Neural crest cell (in vitro differentiated cells): ENCODE measurements around the gene KIAA0586. TPM values are rescaled to one million over a fixed set of nuclear protein-coding genes. Genes with fewer than 3 reads are reported as not detected.

Source experiments
- DNase-seq: peaks from one replicate; pipeline ENCODE4 v3.0.0; 2021; ENCODE audit warnings: low read depth, mixed read lengths, low spot score
- H3K27ac Mint-ChIP-seq: one replicate; pipeline ENCODE4 v1.8.0; 2021; ENCODE audit warnings: mild to moderate bottlenecking, mixed read lengths; ENCODE audit not compliant: unreplicated experiment
- H3K27me3 Mint-ChIP-seq: 2 replicates; pipeline ENCODE4 v1.8.0; 2021; ENCODE audit warnings: low read depth, mild to moderate bottlenecking, mixed read lengths
- H3K36me3 Mint-ChIP-seq: 2 replicates; pipeline ENCODE4 v1.8.0; 2021; ENCODE audit warnings: low read depth, mild to moderate bottlenecking, mixed read lengths
- H3K4me1 Mint-ChIP-seq: 2 replicates; pipeline ENCODE4 v1.8.0; 2021; ENCODE audit warnings: mixed read lengths
- H3K4me3 Mint-ChIP-seq: one replicate; pipeline ENCODE4 v1.8.0; 2021; ENCODE audit warnings: mild to moderate bottlenecking, mixed read lengths
- H3K9me3 Mint-ChIP-seq: 2 replicates; pipeline ENCODE4 v1.8.0; 2021; ENCODE audit warnings: mixed read lengths
- total RNA-seq: library from RNA; stranded (reverse); gene quantifications from 2 replicates; pipeline ENCODE4 v1.2.1, GENCODE V29; 2021
- TF ChIP-seq, protein P1 (sequence below): fragments of 200-600 bp; sonication (generic); conservative IDR thresholded peaks from 2 replicates; pipeline ENCODE4 v1.5.0; 2021; ENCODE audit warnings: antibody characterized with exemption, mild to moderate bottlenecking

Gene KIAA0586
- total RNA-seq, 1 donor from 2014 or later = 41.1 TPM

DNA sequence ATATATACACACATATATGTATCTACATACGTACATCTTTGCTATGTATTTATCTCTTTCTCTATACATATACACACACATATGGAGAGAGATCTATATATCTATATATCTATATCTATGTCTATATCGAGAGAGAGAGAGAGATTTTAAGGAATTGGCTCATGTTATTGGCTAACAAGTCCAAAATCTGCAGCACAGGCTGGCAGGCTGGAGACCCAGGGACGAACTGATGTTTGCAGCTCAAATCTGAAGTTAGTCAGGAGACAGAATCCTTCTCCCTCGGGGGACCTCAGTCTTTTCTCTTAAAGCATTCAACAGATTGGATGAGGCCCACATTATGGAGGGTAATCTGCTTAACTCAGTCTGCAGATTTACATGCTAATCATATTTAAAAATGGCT lies 169.5 kb downstream of the KIAA0586 start:
- H3K4me1 Mint-ChIP-seq = no peaks in the 10 kb centered on the region
- no peak overlapping the region for H3K4me3 Mint-ChIP-seq
- H3K36me3 Mint-ChIP-seq = no peaks in the 10 kb centered on the region
- no peaks in the 10 kb centered on the region for H3K9me3 Mint-ChIP-seq
- H3K27ac Mint-ChIP-seq = no peak overlapping the region
- TF ChIP-seq, protein P1, sequence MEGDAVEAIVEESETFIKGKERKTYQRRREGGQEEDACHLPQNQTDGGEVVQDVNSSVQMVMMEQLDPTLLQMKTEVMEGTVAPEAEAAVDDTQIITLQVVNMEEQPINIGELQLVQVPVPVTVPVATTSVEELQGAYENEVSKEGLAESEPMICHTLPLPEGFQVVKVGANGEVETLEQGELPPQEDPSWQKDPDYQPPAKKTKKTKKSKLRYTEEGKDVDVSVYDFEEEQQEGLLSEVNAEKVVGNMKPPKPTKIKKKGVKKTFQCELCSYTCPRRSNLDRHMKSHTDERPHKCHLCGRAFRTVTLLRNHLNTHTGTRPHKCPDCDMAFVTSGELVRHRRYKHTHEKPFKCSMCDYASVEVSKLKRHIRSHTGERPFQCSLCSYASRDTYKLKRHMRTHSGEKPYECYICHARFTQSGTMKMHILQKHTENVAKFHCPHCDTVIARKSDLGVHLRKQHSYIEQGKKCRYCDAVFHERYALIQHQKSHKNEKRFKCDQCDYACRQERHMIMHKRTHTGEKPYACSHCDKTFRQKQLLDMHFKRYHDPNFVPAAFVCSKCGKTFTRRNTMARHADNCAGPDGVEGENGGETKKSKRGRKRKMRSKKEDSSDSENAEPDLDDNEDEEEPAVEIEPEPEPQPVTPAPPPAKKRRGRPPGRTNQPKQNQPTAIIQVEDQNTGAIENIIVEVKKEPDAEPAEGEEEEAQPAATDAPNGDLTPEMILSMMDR = no peak
- DNase-seq = no peak
- no peaks in the 10 kb centered on the region for H3K27me3 Mint-ChIP-seq

GRCh38 chr14:58598028-58598803 lies 170.7 kb downstream of the KIAA0586 start:
- TF ChIP-seq, protein P1 = no peak
- no peak for DNase-seq
- H3K27me3 Mint-ChIP-seq = no peaks in the 10 kb centered on the region
- no peak overlapping the region for H3K27ac Mint-ChIP-seq
- no peaks in the 10 kb centered on the region for H3K36me3 Mint-ChIP-seq
- no peak overlapping the region for H3K4me3 Mint-ChIP-seq
- no peaks in the 10 kb centered on the region for H3K9me3 Mint-ChIP-seq
- no peaks in the 10 kb centered on the region for H3K4me1 Mint-ChIP-seq

DNA sequence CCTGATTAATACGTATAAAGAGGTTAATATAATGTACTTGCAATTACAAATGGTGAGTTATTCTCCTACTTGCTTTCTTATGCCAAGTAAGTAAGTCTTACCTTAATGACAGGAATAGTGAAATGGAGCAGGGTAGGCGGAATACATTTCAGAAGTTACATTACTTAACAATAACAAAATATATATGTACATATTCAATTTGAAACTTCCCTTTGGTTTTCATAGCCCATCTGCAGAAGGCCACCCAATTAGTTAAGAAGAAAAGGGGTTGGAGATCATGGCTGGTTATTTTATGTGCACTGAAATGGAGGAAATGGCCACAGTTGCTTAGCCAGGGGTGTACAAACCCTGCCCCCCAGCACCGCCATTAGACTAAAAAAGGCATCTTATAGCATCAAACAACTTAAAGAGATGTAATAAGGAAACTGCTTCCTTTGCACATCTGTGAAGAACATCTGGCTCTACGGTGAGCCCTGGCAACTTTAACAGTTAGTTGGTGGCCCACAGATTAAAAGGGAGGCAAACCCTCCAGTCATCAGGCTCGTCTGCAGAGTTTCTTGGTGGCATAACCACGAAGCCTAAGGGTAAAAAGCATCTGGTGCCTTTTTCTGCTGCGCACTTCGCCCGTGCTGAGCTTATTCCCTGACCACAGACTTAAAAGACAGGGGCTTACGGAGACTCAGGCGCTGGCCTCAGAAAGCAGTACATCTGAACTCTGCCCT lies 171.4 kb downstream of the KIAA0586 start:
- Mint-ChIP-seq H3K4me3 (no peak overlapping the region), H3K9me3 (no peaks in the 10 kb centered on the region), H3K36me3 (no peaks in the 10 kb centered on the region), H3K27me3 (no peaks in the 10 kb centered on the region), H3K4me1 (no peaks in the 10 kb centered on the region), H3K27ac (no peak overlapping the region)
- TF ChIP-seq, protein P1 = no peak
- no peak for DNase-seq

GRCh38 chr14:58599707-58600106 lies 172.2 kb downstream of the KIAA0586 start:
- Mint-ChIP-seq H3K4me1 (no peaks in the 10 kb centered on the region), H3K4me3 (no peak overlapping the region), H3K36me3 (no peaks in the 10 kb centered on the region), H3K9me3 (no peaks in the 10 kb centered on the region), H3K27me3 (no peaks in the 10 kb centered on the region), H3K27ac (no peak overlapping the region)
- TF ChIP-seq, protein P1 = no peak
- no peak for DNase-seq

Other genes with a start within 250 kb of the KIAA0586 start
- gene ACTR10, start 227.6 kb upstream of the KIAA0586 start, total RNA-seq = 55.7 and 57.0 TPM in 2 replicates
- gene PSMA3, start 182.9 kb upstream of the KIAA0586 start, total RNA-seq = 222 TPM in 2 replicates
- 28.7 and 30.5 TPM in 2 replicates for gene ARID4A, start 129.2 kb upstream of the KIAA0586 start, total RNA-seq
- gene TOMM20L, start 31.8 kb upstream of the KIAA0586 start, total RNA-seq = 0.42 and 0.52 TPM in 2 replicates
- gene TIMM9, start 188 bp upstream of the KIAA0586 start, total RNA-seq = 41.0 and 47.2 TPM in 2 replicates
- gene DACT1, start 210.2 kb downstream of the KIAA0586 start, total RNA-seq = 4.9 and 5.2 TPM in 2 replicates